ENCODE measurements around the gene TMEM181.

GRCh38 chr6:158661156-158661685, 101.3 kb downstream of the TMEM181 start:
- TF ChIP-seq, protein P1, sequence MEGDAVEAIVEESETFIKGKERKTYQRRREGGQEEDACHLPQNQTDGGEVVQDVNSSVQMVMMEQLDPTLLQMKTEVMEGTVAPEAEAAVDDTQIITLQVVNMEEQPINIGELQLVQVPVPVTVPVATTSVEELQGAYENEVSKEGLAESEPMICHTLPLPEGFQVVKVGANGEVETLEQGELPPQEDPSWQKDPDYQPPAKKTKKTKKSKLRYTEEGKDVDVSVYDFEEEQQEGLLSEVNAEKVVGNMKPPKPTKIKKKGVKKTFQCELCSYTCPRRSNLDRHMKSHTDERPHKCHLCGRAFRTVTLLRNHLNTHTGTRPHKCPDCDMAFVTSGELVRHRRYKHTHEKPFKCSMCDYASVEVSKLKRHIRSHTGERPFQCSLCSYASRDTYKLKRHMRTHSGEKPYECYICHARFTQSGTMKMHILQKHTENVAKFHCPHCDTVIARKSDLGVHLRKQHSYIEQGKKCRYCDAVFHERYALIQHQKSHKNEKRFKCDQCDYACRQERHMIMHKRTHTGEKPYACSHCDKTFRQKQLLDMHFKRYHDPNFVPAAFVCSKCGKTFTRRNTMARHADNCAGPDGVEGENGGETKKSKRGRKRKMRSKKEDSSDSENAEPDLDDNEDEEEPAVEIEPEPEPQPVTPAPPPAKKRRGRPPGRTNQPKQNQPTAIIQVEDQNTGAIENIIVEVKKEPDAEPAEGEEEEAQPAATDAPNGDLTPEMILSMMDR (conservative IDR thresholded peaks at IDR 0.05), result 0 out of 2 replicates have a peak, but pooled peaks have one; percentile 19
- no peak for TF ChIP-seq EZH2 (IDR thresholded peaks at IDR 0.05; ENCODE audit: low read depth)

Measured in PC-9 (cell line).